HL-60 (cell line): Measurements from ENCODE around the gene RIMKLA.
A peak's percentile ranks its signal among the peaks of the same experiment; 100 is the strongest.

ENCODE experiments used
- DNase-seq, 2 experiments: peaks; one replicate each; pipeline ENCODE4 v3.0.0-alpha.2; 2010 to 2020; ENCODE audit warnings: low read depth in 1 of 2, low spot score in 1 of 2
- H3K27ac ChIP-seq: fragments of 250-450 bp; sonication (Bioruptor Pico); replicated peaks from 2 replicates; pipeline ENCODE4 v1.5.1; 2020; ENCODE audit warnings: mild to moderate bottlenecking, moderate library complexity
- H3K27me3 ChIP-seq: fragments of 250-450 bp; sonication (Bioruptor Pico); 2 replicates; pipeline ENCODE4 v1.5.1; 2021; ENCODE audit warnings: mild to moderate bottlenecking, moderate library complexity; ENCODE audit not compliant: insufficient read depth, poor library complexity, severe bottlenecking
- H3K4me3 ChIP-seq: replicated peaks from 2 replicates; pipeline ENCODE4 v1.5.1; 2011; ENCODE audit warnings: mild to moderate bottlenecking, control low read depth, low read length; ENCODE audit not compliant: insufficient read depth
- CTCF ChIP-seq: IDR thresholded peaks from one replicate; pipeline ENCODE4 v1.5.1; 2011; ENCODE audit warnings: low read length, control low read depth, inconsistent platforms; ENCODE audit not compliant: insufficient read depth
- GABPA ChIP-seq: IDR thresholded peaks from 2 replicates; pipeline ENCODE4 v1.6.1; 2012; ENCODE audit warnings: low read depth
- POLR2AphosphoS5 ChIP-seq: IDR thresholded peaks from 2 replicates; pipeline ENCODE4 v1.6.1; 2012; ENCODE audit warnings: low read depth
- SPI1 ChIP-seq: IDR thresholded peaks from 2 replicates; pipeline ENCODE4 v1.6.1; 2012; ENCODE audit warnings: low read depth, mild to moderate bottlenecking, borderline replicate concordance
- TF ChIP-seq, protein P1 (sequence below): IDR thresholded peaks from 2 replicates; pipeline ENCODE4 v1.6.1; 2012; ENCODE audit warnings: low read depth; ENCODE audit not compliant: insufficient replicate concordance

Gene RIMKLA

DNA sequence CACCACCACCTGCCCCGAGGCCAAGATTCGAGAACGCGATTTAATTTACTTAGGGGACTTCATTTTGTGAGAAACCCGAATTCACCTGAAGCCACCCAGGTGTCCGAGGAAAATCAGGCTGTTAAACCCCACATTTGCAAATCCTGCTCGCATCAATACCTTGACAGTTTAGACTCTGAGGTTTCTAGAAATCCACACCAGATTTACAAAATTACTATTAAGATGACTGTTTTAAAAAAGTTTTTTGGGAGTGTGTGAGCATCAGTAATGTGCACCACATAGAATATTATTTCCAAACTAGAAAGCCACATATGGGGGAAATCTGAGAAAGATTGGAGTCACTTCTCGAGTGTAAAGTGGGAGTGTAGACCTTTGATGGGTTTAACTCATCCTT, 685 bp downstream of the RIMKLA start:
- TF ChIP-seq CTCF (no peak), GABPA (no peak), POLR2AphosphoS5 (no peak), SPI1 (no peak)
- TF ChIP-seq, protein P1, sequence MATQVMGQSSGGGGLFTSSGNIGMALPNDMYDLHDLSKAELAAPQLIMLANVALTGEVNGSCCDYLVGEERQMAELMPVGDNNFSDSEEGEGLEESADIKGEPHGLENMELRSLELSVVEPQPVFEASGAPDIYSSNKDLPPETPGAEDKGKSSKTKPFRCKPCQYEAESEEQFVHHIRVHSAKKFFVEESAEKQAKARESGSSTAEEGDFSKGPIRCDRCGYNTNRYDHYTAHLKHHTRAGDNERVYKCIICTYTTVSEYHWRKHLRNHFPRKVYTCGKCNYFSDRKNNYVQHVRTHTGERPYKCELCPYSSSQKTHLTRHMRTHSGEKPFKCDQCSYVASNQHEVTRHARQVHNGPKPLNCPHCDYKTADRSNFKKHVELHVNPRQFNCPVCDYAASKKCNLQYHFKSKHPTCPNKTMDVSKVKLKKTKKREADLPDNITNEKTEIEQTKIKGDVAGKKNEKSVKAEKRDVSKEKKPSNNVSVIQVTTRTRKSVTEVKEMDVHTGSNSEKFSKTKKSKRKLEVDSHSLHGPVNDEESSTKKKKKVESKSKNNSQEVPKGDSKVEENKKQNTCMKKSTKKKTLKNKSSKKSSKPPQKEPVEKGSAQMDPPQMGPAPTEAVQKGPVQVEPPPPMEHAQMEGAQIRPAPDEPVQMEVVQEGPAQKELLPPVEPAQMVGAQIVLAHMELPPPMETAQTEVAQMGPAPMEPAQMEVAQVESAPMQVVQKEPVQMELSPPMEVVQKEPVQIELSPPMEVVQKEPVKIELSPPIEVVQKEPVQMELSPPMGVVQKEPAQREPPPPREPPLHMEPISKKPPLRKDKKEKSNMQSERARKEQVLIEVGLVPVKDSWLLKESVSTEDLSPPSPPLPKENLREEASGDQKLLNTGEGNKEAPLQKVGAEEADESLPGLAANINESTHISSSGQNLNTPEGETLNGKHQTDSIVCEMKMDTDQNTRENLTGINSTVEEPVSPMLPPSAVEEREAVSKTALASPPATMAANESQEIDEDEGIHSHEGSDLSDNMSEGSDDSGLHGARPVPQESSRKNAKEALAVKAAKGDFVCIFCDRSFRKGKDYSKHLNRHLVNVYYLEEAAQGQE = no peak
- peak overlapping the region; percentile 48 for H3K4me3 ChIP-seq
- no peak for DNase-seq
- peaks cover 24% of the 10 kb centered on the region for H3K27me3 ChIP-seq
- H3K27ac ChIP-seq = no peak overlapping the region

- DNase-seq = no peak
- no peak overlapping the region for H3K4me3 ChIP-seq
- TF ChIP-seq, protein P1 = no peak
- TF ChIP-seq CTCF (no peak), POLR2AphosphoS5 (no peak), SPI1 (no peak), GABPA (no peak)
- peaks cover 16% of the 10 kb centered on the region for H3K27me3 ChIP-seq
- H3K27ac ChIP-seq = no peak overlapping the region
Observed at GRCh38 chr1:42385283-42385682, 4.7 kb downstream of the RIMKLA start.

GRCh38 chr1:42386051-42386450, 5.5 kb downstream of the RIMKLA start:
- H3K27ac ChIP-seq = no peak overlapping the region
- peaks cover 17% of the 10 kb centered on the region for H3K27me3 ChIP-seq
- H3K4me3 ChIP-seq = no peak overlapping the region
- no peak for TF ChIP-seq CTCF
- no peak for TF ChIP-seq POLR2AphosphoS5
- TF ChIP-seq SPI1 = no peak
- TF ChIP-seq, protein P1 = no peak
- TF ChIP-seq GABPA = no peak
- no peak for DNase-seq
